HG02588 (cell line): ENCODE data around the gene TRIOBP.
A peak's percentile ranks its signal among the peaks of the same experiment; 100 is the strongest.
"Not testable (repeated sequence)": the region's sequence is repeated elsewhere in the genome, so short reads cannot be mapped to it uniquely, and the experiment has no call there.

Experiments
- ATAC-seq: cut with Tn5 transposase; IDR thresholded peaks from one replicate; pipeline ENCODE4 v1.9.1; 2021; ENCODE audit warnings: mild to moderate bottlenecking, moderate library complexity; ENCODE audit not compliant: unreplicated experiment

TRIOBP gene, protein sequence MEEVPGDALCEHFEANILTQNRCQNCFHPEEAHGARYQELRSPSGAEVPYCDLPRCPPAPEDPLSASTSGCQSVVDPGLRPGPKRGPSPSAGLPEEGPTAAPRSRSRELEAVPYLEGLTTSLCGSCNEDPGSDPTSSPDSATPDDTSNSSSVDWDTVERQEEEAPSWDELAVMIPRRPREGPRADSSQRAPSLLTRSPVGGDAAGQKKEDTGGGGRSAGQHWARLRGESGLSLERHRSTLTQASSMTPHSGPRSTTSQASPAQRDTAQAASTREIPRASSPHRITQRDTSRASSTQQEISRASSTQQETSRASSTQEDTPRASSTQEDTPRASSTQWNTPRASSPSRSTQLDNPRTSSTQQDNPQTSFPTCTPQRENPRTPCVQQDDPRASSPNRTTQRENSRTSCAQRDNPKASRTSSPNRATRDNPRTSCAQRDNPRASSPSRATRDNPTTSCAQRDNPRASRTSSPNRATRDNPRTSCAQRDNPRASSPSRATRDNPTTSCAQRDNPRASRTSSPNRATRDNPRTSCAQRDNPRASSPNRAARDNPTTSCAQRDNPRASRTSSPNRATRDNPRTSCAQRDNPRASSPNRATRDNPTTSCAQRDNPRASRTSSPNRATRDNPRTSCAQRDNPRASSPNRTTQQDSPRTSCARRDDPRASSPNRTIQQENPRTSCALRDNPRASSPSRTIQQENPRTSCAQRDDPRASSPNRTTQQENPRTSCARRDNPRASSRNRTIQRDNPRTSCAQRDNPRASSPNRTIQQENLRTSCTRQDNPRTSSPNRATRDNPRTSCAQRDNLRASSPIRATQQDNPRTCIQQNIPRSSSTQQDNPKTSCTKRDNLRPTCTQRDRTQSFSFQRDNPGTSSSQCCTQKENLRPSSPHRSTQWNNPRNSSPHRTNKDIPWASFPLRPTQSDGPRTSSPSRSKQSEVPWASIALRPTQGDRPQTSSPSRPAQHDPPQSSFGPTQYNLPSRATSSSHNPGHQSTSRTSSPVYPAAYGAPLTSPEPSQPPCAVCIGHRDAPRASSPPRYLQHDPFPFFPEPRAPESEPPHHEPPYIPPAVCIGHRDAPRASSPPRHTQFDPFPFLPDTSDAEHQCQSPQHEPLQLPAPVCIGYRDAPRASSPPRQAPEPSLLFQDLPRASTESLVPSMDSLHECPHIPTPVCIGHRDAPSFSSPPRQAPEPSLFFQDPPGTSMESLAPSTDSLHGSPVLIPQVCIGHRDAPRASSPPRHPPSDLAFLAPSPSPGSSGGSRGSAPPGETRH (N-terminal part only)

DNA sequence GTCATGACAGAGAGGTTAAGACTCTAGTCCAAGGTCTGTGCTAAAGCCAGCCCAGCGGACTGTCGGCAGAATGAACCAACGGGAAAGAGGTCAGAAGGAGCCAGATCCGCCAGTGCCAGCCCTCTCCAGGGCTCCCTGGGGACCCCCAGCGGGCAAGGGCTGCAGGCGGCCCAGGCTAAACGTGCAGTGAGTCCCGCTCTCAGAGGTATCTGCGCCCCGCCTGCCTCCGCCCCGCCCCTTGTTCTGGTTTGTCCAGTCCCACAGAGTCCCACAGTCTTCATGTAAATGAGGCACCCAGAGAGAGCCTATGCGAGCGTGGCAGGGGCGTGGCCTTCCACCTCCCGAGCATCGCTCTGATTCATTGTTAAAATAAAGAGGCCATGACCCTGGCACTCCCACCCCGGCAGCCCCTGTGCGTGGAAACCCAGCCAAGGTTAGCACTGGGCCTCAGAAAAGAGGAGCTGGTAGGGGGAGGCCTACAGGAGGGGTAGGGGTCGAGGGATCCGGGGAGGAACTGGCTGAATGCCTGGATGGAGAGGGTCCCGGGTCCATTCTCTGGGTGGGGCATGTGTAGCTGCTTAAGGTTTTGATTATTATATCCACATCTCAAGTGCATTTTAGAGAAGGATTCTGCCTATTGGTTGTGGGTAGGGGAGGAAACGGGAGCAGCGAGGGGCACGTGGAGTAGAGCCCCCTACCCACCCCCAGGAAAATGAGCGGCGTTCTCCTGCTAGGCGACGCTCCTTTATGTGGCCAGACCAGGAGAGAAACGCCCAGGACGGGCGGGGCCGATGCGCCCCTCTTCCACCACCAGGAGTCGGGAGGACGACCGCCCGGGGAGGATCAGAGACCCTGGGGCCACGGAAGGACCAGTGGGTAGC is at the start of gene TRIOBP:
TRIOBP (plus strand) TSS at position 392 of the 881 bp plus-strand sequence. CDS start 4,318 bp downstream, outside the sequence.
- ATAC-seq: peak; percentile 89

GRCh38 chr22:37647317-37647716 is 49.5 kb upstream of the TRIOBP start:
- no peak for ATAC-seq

- ATAC-seq: no peak
Observed at GRCh38 chr22:37647928-37648327, 48.9 kb upstream of the TRIOBP start.

GRCh38 chr22:37650463-37651136 is 46.2 kb upstream of the TRIOBP start:
- no peak for ATAC-seq

- ATAC-seq: no peak
Observed at GRCh38 chr22:37654563-37655251, 42.1 kb upstream of the TRIOBP start.

GRCh38 chr22:37655252-37655563 is 41.6 kb upstream of the TRIOBP start:
- ATAC-seq: no peak

DNA sequence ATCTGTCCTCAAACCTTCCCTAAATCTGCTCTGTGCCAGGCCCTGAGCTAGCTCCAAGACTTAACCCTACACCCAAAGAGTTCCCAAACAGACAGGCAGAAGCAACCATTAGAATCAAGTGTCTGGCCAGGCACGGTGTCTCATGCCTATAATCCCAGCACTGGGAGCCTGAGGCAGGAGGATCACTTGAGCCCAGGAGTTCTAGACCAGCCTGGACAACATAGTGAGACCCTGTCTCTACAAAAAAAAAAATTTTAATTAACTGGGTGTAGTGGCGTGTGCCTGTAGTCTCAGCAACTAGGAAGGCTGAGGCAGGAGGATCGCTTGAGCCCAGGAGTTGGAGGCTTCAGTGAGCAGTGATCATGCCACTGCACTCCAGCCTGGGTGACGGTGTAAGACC is 40.3 kb upstream of the TRIOBP start:
- ATAC-seq: not testable (repeated sequence)

DNA sequence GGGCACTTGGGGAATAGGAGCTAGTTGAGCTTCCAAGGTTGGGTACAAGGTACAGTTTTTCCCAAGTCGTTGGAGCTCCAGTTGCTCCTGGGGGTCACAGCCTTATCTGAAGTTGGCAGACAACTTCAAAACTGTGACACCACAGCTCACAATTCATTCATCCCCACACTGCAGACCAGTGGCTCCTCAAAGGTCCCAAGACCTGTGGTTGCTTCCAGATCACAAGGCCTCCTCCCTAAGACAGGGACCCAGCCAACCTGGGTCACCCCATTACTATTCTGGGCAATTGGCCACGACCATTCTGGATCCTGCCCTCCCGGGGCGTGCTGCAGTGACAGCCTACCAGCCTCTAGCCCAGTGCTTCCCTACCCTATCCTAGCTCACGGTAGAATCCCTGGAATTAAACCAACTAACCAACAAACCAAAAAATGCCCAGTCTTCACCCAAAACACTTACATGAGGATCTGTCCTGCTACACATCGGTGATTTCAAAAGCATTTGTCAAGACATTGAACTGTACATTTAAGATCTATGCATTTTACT is 39.2 kb upstream of the TRIOBP start:
- ATAC-seq: no peak

- ATAC-seq: peak; percentile 78
Observed at GRCh38 chr22:37658133-37659065, 38.4 kb upstream of the TRIOBP start, which contains the start of gene PDXP. TSS of gene PDXP (plus strand) at chr22:37658723. CDS start at chr22:37658783, 60 bp downstream.

GRCh38 chr22:37659066-37659896 is 37.6 kb upstream of the TRIOBP start:
- ATAC-seq: peak; percentile 17

DNA sequence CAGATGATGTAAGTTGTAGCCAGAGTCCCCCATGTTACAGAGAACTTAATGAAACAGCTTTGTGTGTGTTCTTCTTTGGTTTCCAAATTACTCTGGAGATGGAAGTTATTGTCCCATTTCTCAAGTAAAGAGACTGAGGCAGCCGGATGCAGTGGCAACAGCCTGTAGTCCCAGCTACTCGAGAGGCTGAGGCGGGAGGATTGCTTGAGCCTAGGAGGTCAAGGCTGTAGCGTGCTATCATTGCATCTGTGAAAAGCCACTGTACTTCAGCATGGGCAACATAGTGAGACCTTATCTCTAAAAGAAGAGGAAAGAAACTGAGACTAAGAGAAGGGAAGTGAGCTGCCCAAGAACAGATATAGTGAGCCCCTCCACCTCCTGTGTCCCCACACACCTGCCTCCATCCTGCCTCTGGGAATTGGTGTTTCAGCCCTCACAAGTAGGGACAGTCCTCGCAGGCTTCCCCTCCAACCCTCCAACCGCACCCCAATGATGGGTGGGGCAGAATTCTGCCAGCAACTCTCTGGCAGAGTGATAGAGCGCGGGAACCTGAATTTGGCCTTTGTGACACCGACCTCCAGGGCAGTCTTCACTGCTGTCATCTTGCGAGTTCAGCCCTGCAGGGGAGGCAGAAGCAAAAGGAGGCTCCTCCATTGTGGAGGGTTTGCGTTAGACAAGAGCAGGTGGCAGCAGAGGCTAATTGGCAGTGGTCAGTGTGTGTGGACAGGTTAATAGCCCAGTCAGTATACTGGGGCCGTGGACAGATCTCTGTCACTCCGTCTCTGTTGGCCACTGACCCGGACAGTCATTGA is 36.7 kb upstream of the TRIOBP start:
- no peak for ATAC-seq

DNA sequence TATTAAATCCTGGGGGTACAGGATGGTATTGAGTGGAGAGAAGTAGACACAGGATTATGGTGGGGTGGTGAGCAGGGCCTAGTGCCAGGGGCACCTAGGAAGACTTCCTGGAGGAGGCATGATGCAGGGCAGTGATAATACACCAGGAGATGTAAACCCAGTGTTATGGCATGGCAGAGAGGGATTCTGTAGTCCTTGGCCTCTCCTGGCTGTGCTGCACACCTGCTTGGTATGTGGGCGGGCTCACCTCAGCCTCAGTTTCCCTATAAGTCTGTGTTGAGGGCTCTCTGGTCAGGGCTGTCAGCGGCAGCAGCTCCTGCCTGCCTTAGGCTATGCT is 36.2 kb upstream of the TRIOBP start:
- no peak for ATAC-seq

DNA sequence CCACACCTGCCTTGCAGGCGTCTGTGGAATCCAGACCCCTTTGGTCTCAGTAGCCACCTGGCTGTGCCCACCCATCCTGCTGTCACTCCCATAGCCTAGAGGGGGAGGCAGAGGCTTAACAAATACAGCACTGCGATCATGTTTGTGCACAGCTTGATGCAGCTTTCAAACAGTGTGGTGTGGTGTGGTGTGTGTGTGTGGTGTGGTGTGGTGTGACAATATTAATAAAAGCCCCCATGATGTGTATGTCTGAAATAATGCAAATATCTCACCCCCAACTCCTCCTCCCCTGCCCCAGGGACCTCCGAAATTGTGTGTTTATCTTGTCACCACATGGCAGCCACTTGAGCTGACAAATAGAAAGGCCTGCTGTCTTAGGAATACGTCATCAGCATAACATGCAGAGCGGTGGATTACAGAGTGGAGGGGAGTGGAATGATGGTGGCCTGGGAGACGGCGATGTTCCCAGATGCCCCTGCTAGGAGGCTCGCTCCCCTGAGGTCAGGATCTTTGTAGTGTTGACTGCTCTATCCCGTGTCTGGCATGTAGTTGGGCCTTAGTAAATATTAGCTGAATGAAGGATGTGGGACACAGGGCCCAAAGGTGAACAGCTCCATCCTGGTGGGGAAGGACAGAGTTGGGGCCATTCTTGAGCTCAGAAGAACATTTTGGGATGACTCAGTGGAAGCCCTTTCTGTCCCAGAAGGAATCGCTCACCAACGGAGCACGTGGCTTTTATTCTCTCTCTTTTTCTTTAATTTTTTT is 35.5 kb upstream of the TRIOBP start:
- no peak for ATAC-seq

- ATAC-seq: no peak
Observed at GRCh38 chr22:37662039-37662438, 34.8 kb upstream of the TRIOBP start.

- no peak for ATAC-seq
Observed at GRCh38 chr22:37663521-37664140, 33.2 kb upstream of the TRIOBP start.
